KOPT-K1 (cell line): ENCODE results near the gene PRRT3.
"Not testable (repeated sequence)": the region's sequence is repeated elsewhere in the genome, so short reads cannot be mapped to it uniquely, and the experiment has no call there.

ENCODE experiments used
- H3K27ac ChIP-seq: fragments of 200-600 bp; sonication (generic); 2 replicates; pipeline ENCODE4 v1.5.1; 2016; ENCODE audit warnings: antibody characterized with exemption, mild to moderate bottlenecking, low read depth, low read length; ENCODE audit not compliant: poor library complexity, severe bottlenecking
- H3K36me3 ChIP-seq: fragments of 200-600 bp; sonication (generic); 2 replicates; pipeline ENCODE4 v1.5.1; 2017; ENCODE audit warnings: antibody characterized with exemption, mild to moderate bottlenecking, low read length, moderate library complexity; ENCODE audit not compliant: insufficient read depth
- H3K9me3 ChIP-seq: fragments of 200-600 bp; sonication (generic); 2 replicates; pipeline ENCODE4 v1.5.1; 2017; ENCODE audit warnings: antibody characterized with exemption, low read length, mild to moderate bottlenecking; ENCODE audit not compliant: insufficient read depth, poor library complexity, severe bottlenecking

Gene PRRT3

GRCh38 chr3:9955067-9955502 is 2.9 kb upstream of the PRRT3 start:
- Histone ChIP-seq H3K36me3 (no peaks in the 10 kb centered on the region), H3K9me3 (no peaks in the 10 kb centered on the region), H3K27ac (no peak overlapping the region)

GRCh38 chr3:9951598-9951961 is 628 bp downstream of the PRRT3 start:
- H3K27ac ChIP-seq = peak overlapping the region; percentile 15
- no peaks in the 10 kb centered on the region for H3K9me3 ChIP-seq
- H3K36me3 ChIP-seq = no peaks in the 10 kb centered on the region

- Histone ChIP-seq H3K9me3 (no peaks in the 10 kb centered on the region), H3K27ac (peak overlapping the region; percentile 15), H3K36me3 (no peaks in the 10 kb centered on the region)
Measured at GRCh38 chr3:9951126-9951525, 1.1 kb downstream of the PRRT3 start.

DNA sequence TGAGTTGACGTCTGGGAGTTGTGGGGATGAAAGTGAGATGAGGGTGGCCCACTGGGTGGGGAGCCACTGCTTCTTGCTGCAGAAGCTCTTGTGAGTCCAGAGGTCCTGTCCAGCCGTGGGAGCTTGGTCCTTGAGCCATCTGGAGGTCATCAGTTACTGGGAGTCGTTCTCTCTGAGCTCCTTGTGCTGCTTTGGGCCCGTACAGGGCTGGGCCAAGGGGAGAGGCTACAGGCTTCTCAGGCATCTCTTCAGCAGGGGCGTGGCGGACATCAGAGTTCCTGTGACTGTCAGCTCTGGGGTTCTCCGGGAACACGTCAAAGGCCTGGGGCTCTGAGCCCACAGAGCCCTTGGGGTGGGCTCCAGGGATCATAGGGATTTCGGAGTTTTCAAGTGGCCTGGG is 2.6 kb downstream of the PRRT3 start:
- Histone ChIP-seq H3K27ac (no peak overlapping the region), H3K9me3 (no peaks in the 10 kb centered on the region), H3K36me3 (no peaks in the 10 kb centered on the region)

GRCh38 chr3:9949115-9949514 is 3.1 kb downstream of the PRRT3 start:
- Histone ChIP-seq H3K36me3 (peaks cover under 1% of the 10 kb centered on the region; the same call in 1 of the 2 replicates), H3K9me3 (no peaks in the 10 kb centered on the region), H3K27ac (no peak overlapping the region)

GRCh38 chr3:9948586-9948985 is 3.6 kb downstream of the PRRT3 start:
- H3K27ac ChIP-seq = no peak overlapping the region
- no peaks in the 10 kb centered on the region for H3K9me3 ChIP-seq
- H3K36me3 ChIP-seq = peaks cover 3% of the 10 kb centered on the region; the same call in 1 of the 2 replicates

GRCh38 chr3:9947025-9947995 is 4.9 kb downstream of the PRRT3 start:
- Histone ChIP-seq H3K36me3 (peaks cover 3% of the 10 kb centered on the region; the same call in 1 of the 2 replicates), H3K27ac (no peak overlapping the region), H3K9me3 (no peaks in the 10 kb centered on the region)

DNA sequence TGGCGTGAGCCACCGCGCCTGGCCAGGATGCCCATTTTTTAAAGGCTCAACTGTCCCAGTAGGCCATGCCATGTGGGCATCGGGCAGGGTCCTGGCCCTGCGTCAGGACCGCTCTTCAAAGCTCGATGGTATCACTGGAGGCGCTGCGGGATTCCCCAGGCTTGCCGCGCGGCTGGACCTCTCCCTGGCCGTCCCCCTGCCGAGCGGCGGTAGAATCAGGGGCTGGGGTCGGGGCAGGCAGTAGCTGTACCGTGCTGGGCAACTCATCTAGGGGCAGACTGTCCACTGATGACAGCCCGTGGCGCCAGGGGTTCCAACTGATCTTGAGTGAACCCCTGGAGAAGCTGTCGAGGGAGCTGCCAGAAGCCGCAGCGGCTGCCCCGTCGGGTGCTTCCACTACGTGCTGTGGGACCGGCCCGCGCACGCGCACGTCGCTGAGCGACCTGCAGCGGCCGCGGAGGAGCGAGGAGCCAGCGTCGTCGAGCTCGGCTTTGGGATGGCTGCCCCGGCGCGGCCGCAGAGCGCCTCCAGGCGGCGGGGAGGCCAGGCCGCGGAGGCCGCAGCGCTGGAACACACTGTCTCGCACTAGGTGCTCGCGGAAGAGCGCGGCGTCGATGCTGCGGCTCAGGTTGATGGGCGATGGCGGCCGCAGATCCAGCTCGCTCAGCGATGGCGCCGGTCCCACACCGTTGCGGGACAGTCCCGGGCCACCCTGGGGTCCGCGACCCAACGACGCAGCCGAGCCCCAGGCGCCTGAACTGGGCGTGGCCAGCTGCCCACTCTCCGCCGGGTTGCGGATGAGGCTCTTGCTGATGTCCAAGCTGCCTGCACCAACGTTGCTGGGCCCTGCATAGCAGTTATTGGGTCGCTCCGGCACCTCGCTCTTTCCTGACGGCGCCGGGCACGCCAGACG is 5.8 kb downstream of the PRRT3 start:
- Histone ChIP-seq H3K27ac (no peak overlapping the region), H3K9me3 (no peaks in the 10 kb centered on the region), H3K36me3 (peaks cover 3% of the 10 kb centered on the region; the same call in 1 of the 2 replicates)

DNA sequence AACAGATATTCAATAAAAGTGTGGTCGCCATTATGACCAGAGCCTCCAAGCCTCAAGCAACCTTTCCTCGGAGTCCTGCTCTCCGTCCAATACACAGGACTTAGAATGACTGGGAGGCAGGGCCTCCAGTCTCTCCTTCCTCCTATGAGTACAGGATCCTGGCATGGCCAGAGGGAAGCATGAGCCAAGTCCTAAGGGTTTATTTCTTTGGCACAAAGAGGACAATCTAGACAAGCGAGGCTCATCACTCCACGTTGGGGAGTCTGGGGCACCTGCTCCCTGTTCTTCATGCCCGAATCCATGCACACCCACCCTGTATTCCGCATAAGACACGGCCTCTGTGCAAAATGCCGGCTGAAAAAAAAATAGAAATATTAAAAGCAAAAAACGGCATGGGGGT is 6.8 kb downstream of the PRRT3 start:
- H3K27ac ChIP-seq = no peak overlapping the region
- H3K36me3 ChIP-seq = peaks cover 9% of the 10 kb centered on the region; the same call in 1 of the 2 replicates
- no peaks in the 10 kb centered on the region for H3K9me3 ChIP-seq

- H3K27ac ChIP-seq = no peak overlapping the region
- H3K36me3 ChIP-seq = peaks cover 9% of the 10 kb centered on the region; the same call in 1 of the 2 replicates
- no peaks in the 10 kb centered on the region for H3K9me3 ChIP-seq
Measured at GRCh38 chr3:9944271-9944670, 7.9 kb downstream of the PRRT3 start.

GRCh38 chr3:9942934-9943690 is 9.1 kb downstream of the PRRT3 start:
- Histone ChIP-seq H3K9me3 (no peaks in the 10 kb centered on the region), H3K36me3 (peaks cover 11% of the 10 kb centered on the region; the same call in 1 of the 2 replicates), H3K27ac (no peak overlapping the region)

DNA sequence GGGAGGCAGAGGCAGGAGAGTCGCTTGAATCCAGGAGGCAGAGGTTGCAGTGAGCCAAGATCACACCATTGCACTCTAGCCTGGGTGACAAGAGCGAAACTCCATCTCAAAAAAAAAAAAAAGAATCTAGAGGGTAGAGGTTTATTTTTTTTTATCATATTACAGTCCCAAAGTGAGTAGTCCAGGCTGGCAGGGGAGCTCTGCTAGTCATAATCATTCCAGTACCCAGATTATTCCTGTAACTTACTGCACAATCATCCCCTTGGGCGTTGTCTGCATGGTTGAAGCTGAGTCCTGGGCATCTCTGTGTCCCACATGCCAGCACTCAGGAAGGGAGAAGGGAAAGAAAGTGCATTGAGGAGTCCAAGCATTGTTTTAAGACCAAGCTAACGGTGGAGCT is 10.0 kb downstream of the PRRT3 start:
- Histone ChIP-seq H3K36me3 (peaks cover 19% of the 10 kb centered on the region; the same call in 1 of the 2 replicates), H3K9me3 (no peaks in the 10 kb centered on the region), H3K27ac (no peak overlapping the region)

DNA sequence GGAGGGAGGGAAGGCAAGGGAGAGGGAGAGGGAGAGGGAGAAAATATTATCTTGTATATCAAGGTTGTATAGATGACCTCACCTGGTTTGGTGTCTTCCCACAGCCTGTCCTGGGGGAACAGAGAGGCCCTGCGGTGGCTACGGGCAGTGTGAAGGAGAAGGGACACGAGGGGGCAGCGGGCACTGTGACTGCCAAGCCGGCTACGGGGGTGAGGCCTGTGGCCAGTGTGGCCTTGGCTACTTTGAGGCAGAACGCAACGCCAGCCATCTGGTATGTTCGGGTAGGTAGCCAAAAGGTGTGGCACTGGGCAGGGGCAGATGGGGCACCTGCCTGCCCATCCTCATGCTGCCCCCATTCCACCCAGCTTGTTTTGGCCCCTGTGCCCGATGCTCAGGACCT is 11.5 kb downstream of the PRRT3 start:
- no peaks in the 10 kb centered on the region for H3K9me3 ChIP-seq
- H3K36me3 ChIP-seq = peaks cover 27% of the 10 kb centered on the region; the same call in 1 of the 2 replicates
- no peak overlapping the region for H3K27ac ChIP-seq

DNA sequence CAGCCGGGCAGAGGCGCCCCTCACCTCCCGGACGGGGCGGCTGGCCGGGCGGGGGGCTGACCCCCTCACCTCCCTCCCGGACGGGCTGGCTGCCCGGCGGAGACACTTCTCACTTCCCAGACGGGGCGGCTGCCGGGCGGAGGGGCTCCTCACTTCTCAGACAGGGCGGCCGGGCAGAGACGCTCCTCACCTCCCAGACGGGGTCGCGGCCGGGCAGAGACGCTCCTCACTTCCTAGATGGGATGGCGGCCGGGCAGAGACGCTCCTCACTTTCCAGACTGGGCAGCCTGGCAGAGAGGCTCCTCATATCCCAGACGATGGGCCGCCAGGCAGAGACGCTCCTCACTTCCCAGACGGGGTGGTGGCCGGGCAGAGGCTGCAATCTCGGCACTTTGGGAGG is 12.3 kb downstream of the PRRT3 start:
- H3K27ac ChIP-seq, H3K9me3 ChIP-seq: not testable (repeated sequence)
- peaks cover 27% of the 10 kb centered on the region; the same call in 1 of the 2 replicates for H3K36me3 ChIP-seq
